Measurements from ENCODE around the gene TMEM191B.
"Not testable (repeated sequence)": the region's sequence is repeated elsewhere in the genome, so short reads cannot be mapped to it uniquely, and the experiment has no call there.

GRCh38 chr22:18574555-18574954 is 47.0 kb downstream of the TMEM191B start:
- TF ChIP-seq TAF1 (IDR thresholded peaks at IDR 0.05; ENCODE audit: borderline replicate concordance, low read depth, low read length); POLR2AphosphoS5 (IDR thresholded peaks at IDR 0.05; ENCODE audit: low read depth, low read length); POLR2A (IDR thresholded peaks at IDR 0.05; ENCODE audit: low read depth, low read length): not testable (repeated sequence)
